Upper lobe of left lung (tissue), 6 donors: ENCODE data around the gene ZNF574. TPM values are rescaled to one million over a fixed set of nuclear protein-coding genes. Genes with fewer than 3 reads are reported as not detected.
A peak's percentile ranks its signal among the peaks of the same experiment; 100 is the strongest.

Experiments used
- ATAC-seq, 2 donors: fragments of 200-7000 bp; cut with Tn5 transposase; one replicate each; pipeline ENCODE4 v1.9.1; 2022; ENCODE audit warnings: mild to moderate bottlenecking in 2 of 2, moderate library complexity in 2 of 2; ENCODE audit not compliant: low FRiP score in 2 of 2
- DNase-seq, 2 donors: peaks; one replicate each; pipeline ENCODE4 v3.0.0-alpha.2; 2019 to 2020
- H3K27ac ChIP-seq, 4 donors: fragments of 200-600 bp; sonication (generic); one replicate each; pipeline ENCODE4 v1.5.1; 2016 to 2019
- H3K27me3 ChIP-seq, 4 donors: fragments of 200-600 bp; sonication (generic); one replicate each; pipeline ENCODE4 v1.5.1; 2017 to 2019
- H3K36me3 ChIP-seq, 4 donors: fragments of 200-600 bp; sonication (generic); one replicate each; pipeline ENCODE4 v1.5.1; 2016 to 2019
- H3K4me1 ChIP-seq, 4 donors: fragments of 200-600 bp; sonication (generic); one replicate each; pipeline ENCODE4 v1.5.1; 2018 to 2019
- H3K4me3 ChIP-seq, 4 donors: fragments of 200-600 bp; sonication (generic); one replicate each; pipeline ENCODE4 v1.5.1; 2017 to 2019; ENCODE audit warnings: mild to moderate bottlenecking in 2 of 4, moderate library complexity in 1 of 4
- H3K9me3 ChIP-seq, 4 donors: fragments of 200-600 bp; sonication (generic); one replicate each; pipeline ENCODE4 v1.5.1; 2018 to 2019
- EP300 ChIP-seq, 4 donors: sonication (generic); formaldehyde crosslinking; IDR thresholded peaks; one replicate each; pipeline ENCODE4 v1.5.1; 2017; ENCODE audit warnings: antibody characterized with exemption in 4 of 4, control low read depth in 2 of 4
- POLR2A ChIP-seq, 4 donors: fragments of 450-650 bp; IDR thresholded peaks; one replicate each; pipeline ENCODE4 v1.5.1; 2016 to 2017; ENCODE audit warnings: antibody characterized with exemption in 4 of 4, mild to moderate bottlenecking in 2 of 4
- POLR2AphosphoS5 ChIP-seq, 2 donors: sonication (generic); formaldehyde crosslinking; IDR thresholded peaks; one replicate each; pipeline ENCODE4 v1.5.1; 2017; ENCODE audit warnings: antibody characterized with exemption in 2 of 2
- WGBS, 2 donors: methylation state at CpG; one replicate each; pipeline ENCODE4 v1.1.5; 2017 to 2018; 5-methylcytosine and 5-hydroxymethylcytosine counted together
- total RNA-seq, 6 donors: library from RNA; depleted of rRNA in 4 of 6; stranded (reverse); fragments of >200 nt in 4 of 6; gene quantifications; one replicate each; pipeline versions ENCODE4 v1.1.0 to v1.2.1, GENCODE V29; 2016 to 2021
- TF ChIP-seq, protein P1 (sequence below), 6 experiments: fragments of 450-650 bp in 4 of 6; fragments of 200-600 bp in 2 of 6; sonication (generic) in 2 of 6; IDR thresholded peaks; one replicate each; pipeline ENCODE4 v1.5.1; 2016 to 2019; ENCODE audit warnings: antibody characterized with exemption in 6 of 6
- donor health status: DM: no; HTN: no; CAD: no; lungs with moderate emphysema.
- donor health status: DM: no; HTN: yes; CAD: no; lungs with severe emphysema.

The ZNF574 gene
- total RNA-seq, 6 donors from 2014 or later, result 9.2 to 26.4 (median 13.3) TPM

DNA sequence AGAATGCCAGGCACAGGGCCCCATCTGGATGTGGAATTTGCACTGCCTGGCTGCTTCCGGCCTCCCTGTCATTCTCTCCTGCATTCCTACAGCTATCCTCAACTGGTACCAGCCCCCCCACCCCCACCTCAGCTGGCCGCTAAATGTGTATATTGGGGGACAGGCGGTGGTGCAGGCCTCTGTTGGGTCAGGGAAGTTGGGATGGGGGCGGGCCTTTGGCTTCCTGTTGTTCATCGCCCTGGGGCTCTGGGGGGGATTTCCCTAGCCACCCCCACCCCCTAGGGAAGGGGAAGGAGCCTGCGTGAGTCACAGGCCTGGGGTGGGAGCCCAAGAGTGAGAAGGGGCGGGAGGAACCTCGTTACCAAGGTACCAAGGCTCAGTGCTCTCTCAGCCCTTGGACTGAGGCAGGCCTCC lies 45.7 kb downstream of the ZNF574 start:
- DNase-seq, result peak in 1 of 2 donors; percentile 70

GRCh38 chr19:42122691-42123607 lies 47.0 kb downstream of the ZNF574 start:
- H3K4me3 ChIP-seq, result no peak overlapping the region
- peak overlapping the region in 1 of 4 donors; percentile 52 for H3K27ac ChIP-seq
- no peaks in the 10 kb centered on the region for H3K9me3 ChIP-seq
- 76 to 79% methylated on average over 16 to 17 of the region's 17 CpGs for WGBS, 2 donors
- H3K4me1 ChIP-seq, result peaks cover 0 to 16% (median 12%) of the 10 kb centered on the region in 4 donors
- ATAC-seq, result no peak
- no peaks in the 10 kb centered on the region for H3K36me3 ChIP-seq
- TF ChIP-seq EP300 (IDR thresholded peaks at IDR 0.05), result no peak
- TF ChIP-seq POLR2A (IDR thresholded peaks at IDR 0.05), result no peak
- TF ChIP-seq, protein P1, sequence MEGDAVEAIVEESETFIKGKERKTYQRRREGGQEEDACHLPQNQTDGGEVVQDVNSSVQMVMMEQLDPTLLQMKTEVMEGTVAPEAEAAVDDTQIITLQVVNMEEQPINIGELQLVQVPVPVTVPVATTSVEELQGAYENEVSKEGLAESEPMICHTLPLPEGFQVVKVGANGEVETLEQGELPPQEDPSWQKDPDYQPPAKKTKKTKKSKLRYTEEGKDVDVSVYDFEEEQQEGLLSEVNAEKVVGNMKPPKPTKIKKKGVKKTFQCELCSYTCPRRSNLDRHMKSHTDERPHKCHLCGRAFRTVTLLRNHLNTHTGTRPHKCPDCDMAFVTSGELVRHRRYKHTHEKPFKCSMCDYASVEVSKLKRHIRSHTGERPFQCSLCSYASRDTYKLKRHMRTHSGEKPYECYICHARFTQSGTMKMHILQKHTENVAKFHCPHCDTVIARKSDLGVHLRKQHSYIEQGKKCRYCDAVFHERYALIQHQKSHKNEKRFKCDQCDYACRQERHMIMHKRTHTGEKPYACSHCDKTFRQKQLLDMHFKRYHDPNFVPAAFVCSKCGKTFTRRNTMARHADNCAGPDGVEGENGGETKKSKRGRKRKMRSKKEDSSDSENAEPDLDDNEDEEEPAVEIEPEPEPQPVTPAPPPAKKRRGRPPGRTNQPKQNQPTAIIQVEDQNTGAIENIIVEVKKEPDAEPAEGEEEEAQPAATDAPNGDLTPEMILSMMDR (IDR thresholded peaks at IDR 0.05), result no peak
- no peak for TF ChIP-seq POLR2AphosphoS5 (IDR thresholded peaks at IDR 0.05)
- no peaks in the 10 kb centered on the region for H3K27me3 ChIP-seq
- no peak for DNase-seq

More for the DNA sequence above, 45.7 kb downstream of the ZNF574 start:
- Histone ChIP-seq H3K27me3 (no peaks in the 10 kb centered on the region), H3K4me1 (peaks cover 0 to 16% (median 12%) of the 10 kb centered on the region in 4 donors), H3K4me3 (peak overlapping the region in 1 of 4 donors; percentile 13), H3K27ac (peak overlapping the region in 2 of 4 donors; percentile 48 to 52), H3K36me3 (no peaks in the 10 kb centered on the region), H3K9me3 (no peaks in the 10 kb centered on the region)
- peak in 1 of 2 donors; percentile 73 for ATAC-seq
- TF ChIP-seq POLR2AphosphoS5 (IDR thresholded peaks at IDR 0.05) (no peak), POLR2A (IDR thresholded peaks at IDR 0.05) (no peak), EP300 (IDR thresholded peaks at IDR 0.05) (no peak)
- TF ChIP-seq, protein P1 (IDR thresholded peaks at IDR 0.05), result no peak
- WGBS, 2 donors, result 10% methylated on average over 8 of the region's 8 CpGs; no CpG with 5 or more reads in 1 of the 2 donors

- Histone ChIP-seq H3K27me3 (no peaks in the 10 kb centered on the region), H3K36me3 (no peaks in the 10 kb centered on the region), H3K4me1 (peaks cover 0 to 16% (median 12%) of the 10 kb centered on the region in 4 donors), H3K9me3 (no peaks in the 10 kb centered on the region), H3K27ac (no peak overlapping the region), H3K4me3 (no peak overlapping the region)
- ATAC-seq, result no peak
- WGBS, 2 donors, result 90 to 100% methylated on average over 1 of the region's 1 CpG
- DNase-seq, result no peak
- TF ChIP-seq, protein P1 (IDR thresholded peaks at IDR 0.05), result no peak
- TF ChIP-seq POLR2A (IDR thresholded peaks at IDR 0.05), result no peak
- no peak for TF ChIP-seq EP300 (IDR thresholded peaks at IDR 0.05)
- no peak for TF ChIP-seq POLR2AphosphoS5 (IDR thresholded peaks at IDR 0.05)
Measured at GRCh38 chr19:42123765-42124164, 47.8 kb downstream of the ZNF574 start.

DNA sequence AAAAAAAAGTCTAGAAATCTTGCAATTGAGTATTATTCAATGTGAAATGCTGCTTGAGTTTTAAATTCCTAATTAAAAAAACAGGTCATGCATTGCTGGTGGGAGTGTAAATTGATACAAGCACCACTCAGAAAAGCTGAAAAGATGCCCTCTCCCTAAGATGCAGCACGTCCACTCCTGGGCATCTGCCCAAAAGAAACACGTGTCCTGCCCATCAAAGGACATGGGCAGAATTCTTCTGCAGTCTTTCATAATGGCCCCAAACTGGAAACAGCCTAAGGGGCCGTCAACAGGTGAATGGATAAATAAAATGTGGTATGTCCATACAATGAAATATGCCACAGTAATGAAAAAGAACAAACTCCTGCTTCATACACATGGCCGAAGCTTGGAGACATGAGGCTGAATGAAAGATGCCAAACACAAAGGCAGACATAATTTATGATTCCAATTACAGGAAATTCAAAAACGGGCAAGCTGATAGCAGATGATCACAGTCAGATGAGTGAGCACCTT lies 48.5 kb downstream of the ZNF574 start:
- no peak for TF ChIP-seq EP300 (IDR thresholded peaks at IDR 0.05)
- no peak for TF ChIP-seq POLR2A (IDR thresholded peaks at IDR 0.05)
- TF ChIP-seq POLR2AphosphoS5 (IDR thresholded peaks at IDR 0.05), result no peak
- TF ChIP-seq, protein P1 (IDR thresholded peaks at IDR 0.05), result no peak
- Histone ChIP-seq H3K4me1 (peaks cover 0 to 16% (median 12%) of the 10 kb centered on the region in 4 donors), H3K27ac (no peak overlapping the region), H3K36me3 (no peaks in the 10 kb centered on the region), H3K4me3 (no peak overlapping the region), H3K9me3 (no peaks in the 10 kb centered on the region), H3K27me3 (no peaks in the 10 kb centered on the region)
- ATAC-seq (no peak), DNase-seq (no peak)
- 77 to 84% methylated on average over 5 of the region's 5 CpGs for WGBS, 2 donors
